GM12878 (cell line): ENCODE results near the gene RALGPS2. TPM values are rescaled to one million over a fixed set of nuclear protein-coding genes. Genes with fewer than 3 reads are reported as not detected.

Experiments used
- ATAC-seq: fragments of 200-7000 bp; cut with Tn5 transposase; 3 replicates; pipeline ENCODE4 v1.9.1; 2020; ENCODE audit warnings: mild to moderate bottlenecking, moderate library complexity
- BruUV-seq: library from RNA; stranded (reverse); fragments of 400-500 nt; replicated peaks from 2 replicates; lab custom pipeline; 2021; lab: Mats Ljungman, UMichigan
- CTCF ChIA-PET: fragments of 300-600 bp; sonication (Branson Sonifier 250); formaldehyde crosslinking; extraction: SDS; loops from one replicate; lab custom pipeline; 2021; ENCODE audit warnings: inconsistent platforms; lab: Yijun Ruan, JAX
- POLR2A ChIA-PET: fragments of 350-600 bp; formaldehyde crosslinking; extraction: SDS; loops from one replicate; lab custom pipeline; 2021; ENCODE audit warnings: inconsistent platforms; lab: Charles Lee
- RAD21 ChIA-PET: fragments of 300-600 bp; sonication (Branson Sonifier 250); formaldehyde crosslinking; loops from one replicate; lab custom pipeline; 2023; ENCODE audit warnings: antibody characterized with exemption; ENCODE audit not compliant: unreplicated experiment; lab: Charles Lee
- SMC1A ChIA-PET: fragments of 300-600 bp; sonication (Branson Sonifier 250); formaldehyde crosslinking; loops from one replicate; lab custom pipeline; 2023; ENCODE audit not compliant: unreplicated experiment, uncharacterized antibody; lab: Charles Lee
- DNase-seq: peaks from one replicate; pipeline ENCODE4 v3.0.0-alpha.2; 2011; ENCODE audit warnings: low read depth, low spot score
- FAIRE-seq: peaks from 3 replicates; lab custom pipeline; 2011; peaks lifted over from hg19 to GRCh38; lab: Jason Lieb, UNC
- H2AFZ ChIP-seq: 2 replicates; pipeline ENCODE4 v1.6.0; 2011; ENCODE audit warnings: low read depth, low read length, control low read depth; ENCODE audit not compliant: control insufficient read depth
- H3K27ac ChIP-seq: 2 replicates; pipeline ENCODE4 v1.5.1; 2011; ENCODE audit warnings: control low read depth; ENCODE audit not compliant: control insufficient read depth, insufficient read depth
- H3K27me3 ChIP-seq, 2 experiments: replicated peaks in 1 of 2; 2 replicates each; pipeline versions ENCODE4 v1.6.0 to v1.6.1; 2011; ENCODE audit warnings: low read length in 1 of 2; ENCODE audit not compliant: control insufficient read depth in 2 of 2, insufficient read depth in 2 of 2
- H3K36me3 ChIP-seq, 2 experiments: 2 replicates each; pipeline ENCODE4 v1.5.1; 2011; ENCODE audit warnings: low read length in 1 of 2; ENCODE audit not compliant: control insufficient read depth in 2 of 2, insufficient read depth in 2 of 2
- H3K4me1 ChIP-seq: 2 replicates; pipeline ENCODE4 v1.6.1; 2011; ENCODE audit warnings: mild to moderate bottlenecking, low read length, moderate library complexity, mixed read lengths; ENCODE audit not compliant: control insufficient read depth, insufficient read depth
- H3K4me2 ChIP-seq: 2 replicates; pipeline ENCODE4 v1.6.0; 2011; ENCODE audit warnings: control low read depth; ENCODE audit not compliant: control insufficient read depth, insufficient read depth
- H3K4me3 ChIP-seq: fragments of 200-600 bp; sonication (generic); 2 replicates; pipeline ENCODE4 v1.5.1; 2016
- H3K79me2 ChIP-seq: 2 replicates; pipeline ENCODE4 v1.6.0; 2011; ENCODE audit warnings: low read length; ENCODE audit not compliant: control insufficient read depth, insufficient read depth
- H3K9ac ChIP-seq: 2 replicates; pipeline ENCODE4 v1.8.0; 2011; ENCODE audit warnings: low read length, control low read depth, mixed read lengths; ENCODE audit not compliant: control insufficient read depth, insufficient read depth
- H3K9me3 ChIP-seq: replicated peaks from 3 replicates; pipeline ENCODE4 v1.5.1; 2011; ENCODE audit warnings: mild to moderate bottlenecking, low read length; ENCODE audit not compliant: control insufficient read depth, insufficient read depth
- H4K20me1 ChIP-seq: 2 replicates; pipeline ENCODE4 v1.6.0; 2011; ENCODE audit not compliant: control insufficient read depth, insufficient read depth
- CHD2 ChIP-seq: IDR thresholded peaks from 2 replicates; pipeline ENCODE4 v1.6.1; 2011; ENCODE audit warnings: low read depth, low read length, improper control_type of control experiment, borderline replicate concordance
- RAD21 ChIP-seq: IDR thresholded peaks from 2 replicates; pipeline ENCODE4 v1.6.1; 2011; ENCODE audit warnings: mild to moderate bottlenecking, low read depth, low read length, moderate library complexity; ENCODE audit not compliant: insufficient read depth
- SIX5 ChIP-seq: IDR thresholded peaks from 2 replicates; pipeline ENCODE4 v1.6.1; 2011; ENCODE audit warnings: mild to moderate bottlenecking, low read depth, low read length, moderate library complexity; ENCODE audit not compliant: severe bottlenecking
- STAT1 ChIP-seq: fragments of 450-650 bp; conservative IDR thresholded peaks from 2 replicates; pipeline ENCODE4 v1.6.1; 2014; ENCODE audit warnings: antibody characterized with exemption, mild to moderate bottlenecking
- WGBS: methylation state at CpG from one replicate; pipeline ENCODE4 v1.1.6; 2016; ENCODE audit warnings: low lambda C conversion rate; ENCODE audit not compliant: insufficient replicate concordance, insufficient coverage; ENCODE audit errors: missing lambda C conversion rate; 5-methylcytosine and 5-hydroxymethylcytosine counted together
- in situ Hi-C: fragments of 300-500 bp; cut with MboI; formaldehyde crosslinking; loops from 9 replicates; pipeline ENCODE4 v1.14.3; 2018; ENCODE audit warnings: mixed read lengths
- intact Hi-C: fragments of 100-400 bp; cut with micrococcal nuclease; formaldehyde crosslinking; loops from one replicate; pipeline ENCODE4 v1.14.2; 2022; ENCODE audit not compliant: unreplicated experiment
- polyA plus RNA-seq, 11 experiments: library from polyadenylated mRNA; depleted of rRNA in 4 of 11; unstranded in 6 of 11; stranded (reverse) in 5 of 11; fragments of >200 nt; fragmentation: Nextera tagmentation in 4 of 11; fragmentation: Illumina TruSeq in 1 of 11; extraction: Ambion mirVana in 4 of 11; extraction: Trizol in 1 of 11; gene quantifications; 1 replicate in 1 of 11; 2 replicates in 10 of 11; pipeline versions ENCODE4 v1.2.1 to v1.2.3, GENCODE V29; 2011 to 2016; ENCODE audit warnings: inconsistent platforms in 2 of 11, missing spikeins in 2 of 11, low read depth in 1 of 11
- total RNA-seq, 4 experiments: library from RNA; depleted of rRNA in 3 of 4; stranded (reverse); fragments of >200 nt in 3 of 4; fragmentation: Illumina TruSeq in 1 of 4; extraction: Trizol in 1 of 4; gene quantifications; 2 replicates each; pipeline versions ENCODE4 v1.2.1 to v1.2.3, GENCODE V29; 2013 to 2021
- TF ChIP-seq, protein P1 (sequence below): fragments of 450-650 bp; IDR thresholded peaks from 2 replicates; pipeline ENCODE4 v1.6.1; 2017; ENCODE audit warnings: antibody characterized with exemption, mild to moderate bottlenecking, moderate library complexity

Gene RALGPS2
- total and polyA plus RNA-seq, 10 of the 15 experiments (the other 5 are each of a cell fraction or from before 2014, with no cell fraction given), result 0.08 to 3.7 (median 0.50) TPM

- ChIA-PET POLR2A (no interaction called here), SMC1A (interaction anchor here (1.4 to 2.8 kb wide), 2 partner anchors 9 to 13 kb away, joined by 4 to 8 read pairs; no protein-coding TSS in a partner anchor), RAD21 (no interaction called here), CTCF (interaction anchor here (1.0 to 1.5 kb wide), 3 partner anchors 10 to 136 kb away, joined by 3 to 4 read pairs (median 4); no protein-coding TSS in a partner anchor)
- Histone ChIP-seq H3K9ac (no peak overlapping the region), H3K4me3 (no peak overlapping the region), H3K9me3 (no peaks in the 10 kb centered on the region), H3K27me3 (no peaks in the 10 kb centered on the region), H2AFZ (no peak overlapping the region), H3K79me2 (no peaks in the 10 kb centered on the region), H3K27ac (no peak overlapping the region), H3K4me1 (no peaks in the 10 kb centered on the region), H4K20me1 (no peaks in the 10 kb centered on the region), H3K4me2 (no peak overlapping the region), H3K36me3 (no peaks in the 10 kb centered on the region)
- intact Hi-C loops (no loop called here), in situ Hi-C loops (no loop called here)
- TF ChIP-seq STAT1 (no peak), RAD21 (no peak), SIX5 (no peak), CHD2 (no peak)
- TF ChIP-seq, protein P1, sequence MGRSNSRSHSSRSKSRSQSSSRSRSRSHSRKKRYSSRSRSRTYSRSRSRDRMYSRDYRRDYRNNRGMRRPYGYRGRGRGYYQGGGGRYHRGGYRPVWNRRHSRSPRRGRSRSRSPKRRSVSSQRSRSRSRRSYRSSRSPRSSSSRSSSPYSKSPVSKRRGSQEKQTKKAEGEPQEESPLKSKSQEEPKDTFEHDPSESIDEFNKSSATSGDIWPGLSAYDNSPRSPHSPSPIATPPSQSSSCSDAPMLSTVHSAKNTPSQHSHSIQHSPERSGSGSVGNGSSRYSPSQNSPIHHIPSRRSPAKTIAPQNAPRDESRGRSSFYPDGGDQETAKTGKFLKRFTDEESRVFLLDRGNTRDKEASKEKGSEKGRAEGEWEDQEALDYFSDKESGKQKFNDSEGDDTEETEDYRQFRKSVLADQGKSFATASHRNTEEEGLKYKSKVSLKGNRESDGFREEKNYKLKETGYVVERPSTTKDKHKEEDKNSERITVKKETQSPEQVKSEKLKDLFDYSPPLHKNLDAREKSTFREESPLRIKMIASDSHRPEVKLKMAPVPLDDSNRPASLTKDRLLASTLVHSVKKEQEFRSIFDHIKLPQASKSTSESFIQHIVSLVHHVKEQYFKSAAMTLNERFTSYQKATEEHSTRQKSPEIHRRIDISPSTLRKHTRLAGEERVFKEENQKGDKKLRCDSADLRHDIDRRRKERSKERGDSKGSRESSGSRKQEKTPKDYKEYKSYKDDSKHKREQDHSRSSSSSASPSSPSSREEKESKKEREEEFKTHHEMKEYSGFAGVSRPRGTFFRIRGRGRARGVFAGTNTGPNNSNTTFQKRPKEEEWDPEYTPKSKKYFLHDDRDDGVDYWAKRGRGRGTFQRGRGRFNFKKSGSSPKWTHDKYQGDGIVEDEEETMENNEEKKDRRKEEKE, result no peak
- no peak for DNase-seq
- WGBS, result 39% methylated on average over 5 of the region's 5 CpGs
- BruUV-seq, result no TSS peak
- no peak for ATAC-seq
- FAIRE-seq, result no peak
Observed at GRCh38 chr1:178867670-178868069, 142.6 kb downstream of the RALGPS2 start.
